GM23338 (cell line): ENCODE data around the gene TMEM132D. TPM values are rescaled to one million over a fixed set of nuclear protein-coding genes. Genes with fewer than 3 reads are reported as not detected.

Source experiments
- ATAC-seq: fragments of 200-7000 bp; cut with Tn5 transposase; 3 replicates; pipeline ENCODE4 v1.9.1; 2020
- DNase-seq: peaks from one replicate; pipeline ENCODE4 v3.0.0-alpha.2; 2015; ENCODE audit warnings: low spot score
- H2AFZ ChIP-seq: fragments of 200-600 bp; sonication (generic); 2 replicates; pipeline ENCODE4 v1.8.0; 2016; ENCODE audit warnings: antibody characterized with exemption, mild to moderate bottlenecking, moderate library complexity
- H3F3A ChIP-seq: fragments of 200-600 bp; sonication (generic); replicated peaks from 2 replicates; pipeline ENCODE4 v1.8.0; 2017; ENCODE audit warnings: antibody characterized with exemption, mixed run types, low read depth
- H3K27ac ChIP-seq: fragments of 200-600 bp; sonication (generic); 2 replicates; pipeline ENCODE4 v1.6.1; 2016; ENCODE audit warnings: low read depth
- H3K27me3 ChIP-seq: fragments of 200-600 bp; sonication (generic); 2 replicates; pipeline ENCODE4 v1.8.0; 2016; ENCODE audit warnings: mild to moderate bottlenecking, mixed run types, moderate library complexity; ENCODE audit not compliant: insufficient read depth
- H3K36me3 ChIP-seq: fragments of 200-600 bp; sonication (generic); 2 replicates; pipeline ENCODE4 v1.8.0; 2016; ENCODE audit warnings: mild to moderate bottlenecking; ENCODE audit not compliant: insufficient read depth
- H3K4me1 ChIP-seq: fragments of 200-600 bp; sonication (generic); 2 replicates; pipeline ENCODE4 v1.8.0; 2016; ENCODE audit warnings: mild to moderate bottlenecking, moderate library complexity; ENCODE audit not compliant: insufficient read depth
- H3K4me2 ChIP-seq: fragments of 200-600 bp; sonication (generic); 2 replicates; pipeline ENCODE4 v1.7.1; 2017; ENCODE audit warnings: mixed run types
- H3K4me3 ChIP-seq: fragments of 200-600 bp; sonication (generic); 2 replicates; pipeline ENCODE4 v1.6.1; 2016; ENCODE audit warnings: mixed run types
- H3K79me2 ChIP-seq: fragments of 200-600 bp; sonication (generic); replicated peaks from 2 replicates; pipeline ENCODE4 v1.8.0; 2017; ENCODE audit warnings: mild to moderate bottlenecking; ENCODE audit not compliant: insufficient read depth
- H3K9me2 ChIP-seq: fragments of 200-600 bp; sonication (generic); 2 replicates; pipeline ENCODE4 v1.8.0; 2017; ENCODE audit not compliant: insufficient read depth
- H4K20me1 ChIP-seq: fragments of 200-600 bp; sonication (generic); replicated peaks from 2 replicates; pipeline ENCODE4 v1.8.0; 2017; ENCODE audit warnings: mild to moderate bottlenecking; ENCODE audit not compliant: insufficient read depth
- H3K27ac Mint-ChIP-seq: 2 replicates; pipeline ENCODE4 v1.8.0; 2020; ENCODE audit warnings: inconsistent platforms, mild to moderate bottlenecking, moderate library complexity, mixed read lengths
- H3K27me3 Mint-ChIP-seq: 3 replicates; pipeline ENCODE4 v1.8.0; 2022; ENCODE audit warnings: low read depth, mild to moderate bottlenecking, moderate library complexity, mixed read lengths, inconsistent platforms; ENCODE audit not compliant: insufficient read depth, poor library complexity
- H3K36me3 Mint-ChIP-seq: 3 replicates; pipeline ENCODE4 v1.8.0; 2021; ENCODE audit warnings: low read depth, mild to moderate bottlenecking, inconsistent platforms, moderate library complexity, mixed read lengths
- H3K4me1 Mint-ChIP-seq: 3 replicates; pipeline ENCODE4 v1.8.0; 2020; ENCODE audit warnings: mild to moderate bottlenecking, inconsistent platforms, mixed read lengths
- H3K4me3 Mint-ChIP-seq: 3 replicates; pipeline ENCODE4 v1.8.0; 2021; ENCODE audit warnings: moderate library complexity, mild to moderate bottlenecking, inconsistent platforms, mixed read lengths
- H3K9me3 Mint-ChIP-seq: 3 replicates; pipeline ENCODE4 v1.8.0; 2020; ENCODE audit warnings: moderate library complexity, mild to moderate bottlenecking, inconsistent platforms, mixed read lengths
- CREB1 ChIP-seq: fragments of 250-450 bp; sonication (Bioruptor Pico); IDR thresholded peaks from 2 replicates; pipeline ENCODE4 v1.5.0; 2020; ENCODE audit warnings: low read depth, mild to moderate bottlenecking, moderate library complexity
- EZH2 ChIP-seq: fragments of 200-600 bp; sonication (generic); IDR thresholded peaks from one replicate; pipeline ENCODE4 v1.8.0; 2017; ENCODE audit warnings: antibody characterized with exemption, mild to moderate bottlenecking, low read depth; ENCODE audit not compliant: unreplicated experiment
- JUNB ChIP-seq: IDR thresholded peaks from one replicate; pipeline ENCODE4 v1.6.1; 2016; ENCODE audit warnings: antibody characterized with exemption; ENCODE audit not compliant: unreplicated experiment
- NANOG ChIP-seq: IDR thresholded peaks from 2 replicates; pipeline ENCODE4 v1.6.1; 2016; ENCODE audit warnings: antibody characterized with exemption, borderline replicate concordance
- POLR2AphosphoS5 ChIP-seq: IDR thresholded peaks from 2 replicates; pipeline ENCODE4 v1.6.1; 2016; ENCODE audit warnings: antibody characterized with exemption, low read depth
- STAT1 ChIP-seq: IDR thresholded peaks from one replicate; pipeline ENCODE4 v1.6.1; 2016; ENCODE audit warnings: antibody characterized with exemption; ENCODE audit not compliant: unreplicated experiment
- ZNF114 ChIP-seq: fragments of 250-450 bp; sonication (Bioruptor Pico); IDR thresholded peaks from 2 replicates; pipeline ENCODE4 v1.5.0; 2020; ENCODE audit warnings: mild to moderate bottlenecking, moderate library complexity
- ZNF331 ChIP-seq: fragments of 250-450 bp; sonication (Bioruptor Pico); IDR thresholded peaks from 2 replicates; pipeline ENCODE4 v1.5.0; 2020; ENCODE audit warnings: low read depth, mild to moderate bottlenecking, moderate library complexity
- polyA plus RNA-seq: library from polyadenylated mRNA; unstranded; fragments of >200 nt; fragmentation: Nextera tagmentation; extraction: Ambion mirVana; gene quantifications from 2 replicates; pipeline ENCODE4 v1.2.1, GENCODE V29; 2016
- total RNA-seq: library from RNA; depleted of rRNA; stranded (reverse); fragments of >200 nt; shearing (Covaris generic); gene quantifications from 2 replicates; pipeline ENCODE4 v1.2.3, GENCODE V29; 2014
- TF ChIP-seq, protein P1 (sequence below): IDR thresholded peaks from 2 replicates; pipeline ENCODE4 v1.6.1; 2016; ENCODE audit warnings: antibody characterized with exemption
- TF ChIP-seq, protein P2 (sequence below), 2 experiments: fragments of 200-600 bp in 1 of 2; sonication (generic) in 1 of 2; conservative IDR thresholded peaks; 2 replicates each; pipeline versions ENCODE4 v1.5.1 to v1.6.1; 2016 to 2017; ENCODE audit warnings: antibody characterized with exemption in 2 of 2, low read depth in 2 of 2, mild to moderate bottlenecking in 2 of 2, moderate library complexity in 1 of 2
- TF ChIP-seq, protein P3 (sequence below): IDR thresholded peaks from one replicate; pipeline ENCODE4 v1.6.1; 2018; ENCODE audit warnings: antibody characterized with exemption; ENCODE audit not compliant: unreplicated experiment
- TF ChIP-seq, protein P4 (sequence below): fragments of 250-450 bp; sonication (Bioruptor Pico); IDR thresholded peaks from 2 replicates; pipeline ENCODE4 v1.5.0; 2020; ENCODE audit warnings: mild to moderate bottlenecking, moderate library complexity

The TMEM132D gene
- total and polyA plus RNA-seq, 2 experiments from 2014 or later = 0.44 to 5.3 TPM

DNA sequence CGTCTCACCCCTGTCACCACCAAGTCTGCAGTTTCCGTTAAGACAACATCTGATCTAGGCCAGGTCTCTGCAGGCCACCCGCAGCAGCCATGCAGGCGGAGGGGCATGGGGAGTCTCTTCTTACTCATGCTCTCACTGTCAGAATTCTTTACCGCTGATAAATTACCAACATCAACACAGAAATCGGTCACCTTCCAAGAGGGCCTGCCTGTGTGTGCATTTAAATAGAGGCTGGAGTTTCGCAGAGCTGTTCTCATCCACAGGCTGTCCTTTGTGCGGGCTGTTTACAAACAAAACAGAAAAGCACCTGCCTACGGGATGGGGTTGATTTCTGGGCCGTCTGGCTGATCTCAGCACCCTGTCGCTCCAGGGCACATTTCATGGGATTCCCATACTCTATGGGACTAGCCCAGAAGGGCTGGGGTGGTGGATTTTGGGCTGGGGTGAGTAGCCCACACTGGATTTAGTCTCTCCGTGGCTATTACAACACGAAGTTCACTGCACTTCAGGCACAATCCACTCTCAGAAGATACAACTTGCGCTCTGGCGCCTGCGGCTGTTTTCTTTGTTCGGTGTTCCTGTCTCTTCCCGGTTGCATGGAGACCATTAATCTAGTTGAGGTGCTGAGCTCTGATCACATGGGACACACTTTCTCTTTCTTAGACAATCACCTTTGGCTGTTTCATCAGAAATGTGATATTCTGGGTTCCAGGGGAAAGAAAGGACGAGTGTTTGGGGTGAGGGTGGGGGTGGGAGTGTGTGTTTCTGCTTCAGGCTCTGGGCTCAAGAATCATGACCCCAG is 719.5 kb downstream of the TMEM132D start (continued):
- TF ChIP-seq, protein P1, sequence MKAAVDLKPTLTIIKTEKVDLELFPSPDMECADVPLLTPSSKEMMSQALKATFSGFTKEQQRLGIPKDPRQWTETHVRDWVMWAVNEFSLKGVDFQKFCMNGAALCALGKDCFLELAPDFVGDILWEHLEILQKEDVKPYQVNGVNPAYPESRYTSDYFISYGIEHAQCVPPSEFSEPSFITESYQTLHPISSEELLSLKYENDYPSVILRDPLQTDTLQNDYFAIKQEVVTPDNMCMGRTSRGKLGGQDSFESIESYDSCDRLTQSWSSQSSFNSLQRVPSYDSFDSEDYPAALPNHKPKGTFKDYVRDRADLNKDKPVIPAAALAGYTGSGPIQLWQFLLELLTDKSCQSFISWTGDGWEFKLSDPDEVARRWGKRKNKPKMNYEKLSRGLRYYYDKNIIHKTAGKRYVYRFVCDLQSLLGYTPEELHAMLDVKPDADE = no peak
- no peak for TF ChIP-seq CREB1
- no peak for TF ChIP-seq EZH2
- no peak for TF ChIP-seq ZNF114 (CRISPR knock-in tag)
- TF ChIP-seq NANOG = no peak
- TF ChIP-seq, protein P2, sequence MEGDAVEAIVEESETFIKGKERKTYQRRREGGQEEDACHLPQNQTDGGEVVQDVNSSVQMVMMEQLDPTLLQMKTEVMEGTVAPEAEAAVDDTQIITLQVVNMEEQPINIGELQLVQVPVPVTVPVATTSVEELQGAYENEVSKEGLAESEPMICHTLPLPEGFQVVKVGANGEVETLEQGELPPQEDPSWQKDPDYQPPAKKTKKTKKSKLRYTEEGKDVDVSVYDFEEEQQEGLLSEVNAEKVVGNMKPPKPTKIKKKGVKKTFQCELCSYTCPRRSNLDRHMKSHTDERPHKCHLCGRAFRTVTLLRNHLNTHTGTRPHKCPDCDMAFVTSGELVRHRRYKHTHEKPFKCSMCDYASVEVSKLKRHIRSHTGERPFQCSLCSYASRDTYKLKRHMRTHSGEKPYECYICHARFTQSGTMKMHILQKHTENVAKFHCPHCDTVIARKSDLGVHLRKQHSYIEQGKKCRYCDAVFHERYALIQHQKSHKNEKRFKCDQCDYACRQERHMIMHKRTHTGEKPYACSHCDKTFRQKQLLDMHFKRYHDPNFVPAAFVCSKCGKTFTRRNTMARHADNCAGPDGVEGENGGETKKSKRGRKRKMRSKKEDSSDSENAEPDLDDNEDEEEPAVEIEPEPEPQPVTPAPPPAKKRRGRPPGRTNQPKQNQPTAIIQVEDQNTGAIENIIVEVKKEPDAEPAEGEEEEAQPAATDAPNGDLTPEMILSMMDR (conservative IDR thresholded peaks at IDR 0.05; ENCODE audit: low read depth in 2 of 2) = no peak
- TF ChIP-seq, protein P3, sequence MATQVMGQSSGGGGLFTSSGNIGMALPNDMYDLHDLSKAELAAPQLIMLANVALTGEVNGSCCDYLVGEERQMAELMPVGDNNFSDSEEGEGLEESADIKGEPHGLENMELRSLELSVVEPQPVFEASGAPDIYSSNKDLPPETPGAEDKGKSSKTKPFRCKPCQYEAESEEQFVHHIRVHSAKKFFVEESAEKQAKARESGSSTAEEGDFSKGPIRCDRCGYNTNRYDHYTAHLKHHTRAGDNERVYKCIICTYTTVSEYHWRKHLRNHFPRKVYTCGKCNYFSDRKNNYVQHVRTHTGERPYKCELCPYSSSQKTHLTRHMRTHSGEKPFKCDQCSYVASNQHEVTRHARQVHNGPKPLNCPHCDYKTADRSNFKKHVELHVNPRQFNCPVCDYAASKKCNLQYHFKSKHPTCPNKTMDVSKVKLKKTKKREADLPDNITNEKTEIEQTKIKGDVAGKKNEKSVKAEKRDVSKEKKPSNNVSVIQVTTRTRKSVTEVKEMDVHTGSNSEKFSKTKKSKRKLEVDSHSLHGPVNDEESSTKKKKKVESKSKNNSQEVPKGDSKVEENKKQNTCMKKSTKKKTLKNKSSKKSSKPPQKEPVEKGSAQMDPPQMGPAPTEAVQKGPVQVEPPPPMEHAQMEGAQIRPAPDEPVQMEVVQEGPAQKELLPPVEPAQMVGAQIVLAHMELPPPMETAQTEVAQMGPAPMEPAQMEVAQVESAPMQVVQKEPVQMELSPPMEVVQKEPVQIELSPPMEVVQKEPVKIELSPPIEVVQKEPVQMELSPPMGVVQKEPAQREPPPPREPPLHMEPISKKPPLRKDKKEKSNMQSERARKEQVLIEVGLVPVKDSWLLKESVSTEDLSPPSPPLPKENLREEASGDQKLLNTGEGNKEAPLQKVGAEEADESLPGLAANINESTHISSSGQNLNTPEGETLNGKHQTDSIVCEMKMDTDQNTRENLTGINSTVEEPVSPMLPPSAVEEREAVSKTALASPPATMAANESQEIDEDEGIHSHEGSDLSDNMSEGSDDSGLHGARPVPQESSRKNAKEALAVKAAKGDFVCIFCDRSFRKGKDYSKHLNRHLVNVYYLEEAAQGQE = no peak
- TF ChIP-seq JUNB = no peak
- TF ChIP-seq POLR2AphosphoS5 = no peak
- no peak for TF ChIP-seq ZNF331 (CRISPR knock-in tag)
- TF ChIP-seq STAT1 = no peak

DNA sequence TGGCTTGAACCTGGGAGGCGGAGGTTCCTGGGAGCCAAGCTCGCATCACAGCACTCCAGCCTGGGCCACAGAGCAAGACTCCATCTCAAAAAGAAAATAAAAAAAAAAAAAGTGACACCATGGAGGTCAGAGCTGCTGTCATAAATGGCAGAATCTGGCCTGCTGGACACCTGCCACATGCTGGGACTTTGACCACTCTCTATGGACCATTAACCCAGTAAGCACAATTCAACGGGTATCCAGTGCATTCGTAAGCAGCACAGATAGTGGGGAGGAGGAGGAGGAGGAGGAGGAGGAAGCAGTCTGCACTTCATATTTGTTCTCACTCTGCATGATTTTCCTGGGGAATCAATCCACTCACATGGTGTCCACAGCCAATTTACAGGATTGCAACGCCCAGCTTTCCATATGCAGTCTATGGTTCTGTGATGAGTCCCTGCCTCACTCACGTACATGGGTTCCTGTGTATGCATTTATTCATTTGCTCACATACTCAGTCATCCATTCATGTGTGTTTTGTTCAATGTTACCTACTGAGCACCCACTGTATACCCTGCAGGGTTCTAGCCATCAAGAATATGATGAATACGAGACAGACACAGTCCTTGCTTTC is 723.8 kb downstream of the TMEM132D start:
- H3F3A ChIP-seq = no peaks in the 10 kb centered on the region
- no peak overlapping the region for H2AFZ ChIP-seq
- ATAC-seq (no peak), DNase-seq (no peak)
- H3K4me1 ChIP-seq = no peaks in the 10 kb centered on the region
- H3K36me3 ChIP-seq = no peaks in the 10 kb centered on the region
- H3K9me2 ChIP-seq = no peaks in the 10 kb centered on the region
- H3K4me3 ChIP-seq = no peak overlapping the region
- H3K4me2 ChIP-seq = no peak overlapping the region
- no peaks in the 10 kb centered on the region for H4K20me1 ChIP-seq
- no peaks in the 10 kb centered on the region for H3K79me2 ChIP-seq
- peaks cover 65% of the 10 kb centered on the region for H3K9me3 Mint-ChIP-seq
- no peaks in the 10 kb centered on the region for H3K27me3 ChIP-seq
- H3K27ac ChIP-seq = no peak overlapping the region
- peaks cover 55% of the 10 kb centered on the region for H3K36me3 Mint-ChIP-seq
- H3K27me3 Mint-ChIP-seq = peaks cover 1% of the 10 kb centered on the region
- H3K27ac Mint-ChIP-seq = no peak overlapping the region
- H3K4me1 Mint-ChIP-seq = no peaks in the 10 kb centered on the region
- no peak overlapping the region for H3K4me3 Mint-ChIP-seq
- TF ChIP-seq NANOG = no peak
- TF ChIP-seq CREB1 = no peak
- TF ChIP-seq, protein P4, sequence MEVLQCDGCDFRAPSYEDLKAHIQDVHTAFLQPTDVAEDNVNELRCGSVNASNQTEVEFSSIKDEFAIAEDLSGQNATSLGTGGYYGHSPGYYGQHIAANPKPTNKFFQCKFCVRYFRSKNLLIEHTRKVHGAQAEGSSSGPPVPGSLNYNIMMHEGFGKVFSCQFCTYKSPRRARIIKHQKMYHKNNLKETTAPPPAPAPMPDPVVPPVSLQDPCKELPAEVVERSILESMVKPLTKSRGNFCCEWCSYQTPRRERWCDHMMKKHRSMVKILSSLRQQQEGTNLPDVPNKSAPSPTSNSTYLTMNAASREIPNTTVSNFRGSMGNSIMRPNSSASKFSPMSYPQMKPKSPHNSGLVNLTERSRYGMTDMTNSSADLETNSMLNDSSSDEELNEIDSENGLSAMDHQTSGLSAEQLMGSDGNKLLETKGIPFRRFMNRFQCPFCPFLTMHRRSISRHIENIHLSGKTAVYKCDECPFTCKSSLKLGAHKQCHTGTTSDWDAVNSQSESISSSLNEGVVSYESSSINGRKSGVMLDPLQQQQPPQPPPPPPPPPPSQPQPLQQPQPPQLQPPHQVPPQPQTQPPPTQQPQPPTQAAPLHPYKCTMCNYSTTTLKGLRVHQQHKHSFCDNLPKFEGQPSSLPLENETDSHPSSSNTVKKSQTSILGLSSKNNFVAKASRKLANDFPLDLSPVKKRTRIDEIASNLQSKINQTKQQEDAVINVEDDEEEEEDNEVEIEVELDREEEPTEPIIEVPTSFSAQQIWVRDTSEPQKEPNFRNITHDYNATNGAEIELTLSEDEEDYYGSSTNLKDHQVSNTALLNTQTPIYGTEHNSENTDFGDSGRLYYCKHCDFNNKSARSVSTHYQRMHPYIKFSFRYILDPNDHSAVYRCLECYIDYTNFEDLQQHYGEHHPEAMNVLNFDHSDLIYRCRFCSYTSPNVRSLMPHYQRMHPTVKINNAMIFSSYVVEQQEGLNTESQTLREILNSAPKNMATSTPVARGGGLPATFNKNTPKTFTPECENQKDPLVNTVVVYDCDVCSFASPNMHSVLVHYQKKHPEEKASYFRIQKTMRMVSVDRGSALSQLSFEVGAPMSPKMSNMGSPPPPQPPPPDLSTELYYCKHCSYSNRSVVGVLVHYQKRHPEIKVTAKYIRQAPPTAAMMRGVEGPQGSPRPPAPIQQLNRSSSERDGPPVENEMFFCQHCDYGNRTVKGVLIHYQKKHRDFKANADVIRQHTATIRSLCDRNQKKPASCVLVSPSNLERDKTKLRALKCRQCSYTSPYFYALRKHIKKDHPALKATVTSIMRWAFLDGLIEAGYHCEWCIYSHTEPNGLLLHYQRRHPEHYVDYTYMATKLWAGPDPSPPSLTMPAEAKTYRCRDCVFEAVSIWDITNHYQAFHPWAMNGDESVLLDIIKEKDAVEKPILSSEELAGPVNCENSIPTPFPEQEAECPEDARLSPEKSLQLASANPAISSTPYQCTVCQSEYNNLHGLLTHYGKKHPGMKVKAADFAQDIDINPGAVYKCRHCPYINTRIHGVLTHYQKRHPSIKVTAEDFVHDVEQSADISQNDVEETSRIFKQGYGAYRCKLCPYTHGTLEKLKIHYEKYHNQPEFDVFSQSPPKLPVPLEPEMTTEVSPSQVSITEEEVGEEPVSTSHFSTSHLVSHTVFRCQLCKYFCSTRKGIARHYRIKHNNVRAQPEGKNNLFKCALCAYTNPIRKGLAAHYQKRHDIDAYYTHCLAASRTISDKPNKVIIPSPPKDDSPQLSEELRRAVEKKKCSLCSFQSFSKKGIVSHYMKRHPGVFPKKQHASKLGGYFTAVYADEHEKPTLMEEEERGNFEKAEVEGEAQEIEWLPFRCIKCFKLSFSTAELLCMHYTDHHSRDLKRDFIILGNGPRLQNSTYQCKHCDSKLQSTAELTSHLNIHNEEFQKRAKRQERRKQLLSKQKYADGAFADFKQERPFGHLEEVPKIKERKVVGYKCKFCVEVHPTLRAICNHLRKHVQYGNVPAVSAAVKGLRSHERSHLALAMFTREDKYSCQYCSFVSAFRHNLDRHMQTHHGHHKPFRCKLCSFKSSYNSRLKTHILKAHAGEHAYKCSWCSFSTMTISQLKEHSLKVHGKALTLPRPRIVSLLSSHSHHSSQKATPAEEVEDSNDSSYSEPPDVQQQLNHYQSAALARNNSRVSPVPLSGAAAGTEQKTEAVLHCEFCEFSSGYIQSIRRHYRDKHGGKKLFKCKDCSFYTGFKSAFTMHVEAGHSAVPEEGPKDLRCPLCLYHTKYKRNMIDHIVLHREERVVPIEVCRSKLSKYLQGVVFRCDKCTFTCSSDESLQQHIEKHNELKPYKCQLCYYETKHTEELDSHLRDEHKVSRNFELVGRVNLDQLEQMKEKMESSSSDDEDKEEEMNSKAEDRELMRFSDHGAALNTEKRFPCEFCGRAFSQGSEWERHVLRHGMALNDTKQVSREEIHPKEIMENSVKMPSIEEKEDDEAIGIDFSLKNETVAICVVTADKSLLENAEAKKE = no peak
